Endothelial cell of umbilical vein (primary cell): ENCODE data around the gene GAL3ST3. TPM values are rescaled to one million over a fixed set of nuclear protein-coding genes. Genes with fewer than 3 reads are reported as not detected.

Source experiments
- BruUV-seq: library from RNA; stranded (reverse); fragments of 400-500 nt; replicated peaks from 2 replicates; lab custom pipeline; 2021; lab: Mats Ljungman, UMichigan
- CTCF ChIA-PET: fragments of 300-600, 350-600 bp; sonication (Branson Sonifier 250); formaldehyde crosslinking; loops from one replicate; lab custom pipeline; 2021; ENCODE audit warnings: antibody characterized with exemption, inconsistent platforms; lab: Charles Lee
- POLR2A ChIA-PET: fragments of 300-600, 350-600 bp; sonication (Branson Sonifier 250); formaldehyde crosslinking; loops from one replicate; lab custom pipeline; 2021; ENCODE audit warnings: antibody characterized with exemption, inconsistent platforms; lab: Charles Lee
- DNase-seq: peaks from one replicate; pipeline ENCODE4 v3.0.0-alpha.2; 2011; ENCODE audit warnings: low read depth, low spot score
- FAIRE-seq: peaks from 2 replicates; lab custom pipeline; 2011; peaks lifted over from hg19 to GRCh38; lab: Jason Lieb, UNC
- H2AFZ ChIP-seq: 2 replicates; pipeline ENCODE4 v1.6.0; 2012; ENCODE audit warnings: low read depth, low read length, control low read depth, inconsistent platforms
- H3K27ac ChIP-seq: 2 replicates; pipeline ENCODE4 v1.5.1; 2011; ENCODE audit warnings: low read depth, mild to moderate bottlenecking, control low read depth, low read length, moderate library complexity; ENCODE audit not compliant: insufficient read depth
- H3K27me3 ChIP-seq, 2 experiments: 2 replicates each; pipeline versions ENCODE4 v1.6.0 to v1.6.1; 2011; ENCODE audit warnings: low read length in 2 of 2, mixed read lengths in 1 of 2; ENCODE audit not compliant: control insufficient read depth in 2 of 2, insufficient read depth in 2 of 2
- H3K36me3 ChIP-seq, 2 experiments: 2 replicates in 1 of 2; 3 replicates in 1 of 2; pipeline ENCODE4 v1.5.1; 2011; ENCODE audit warnings: low read length in 2 of 2, mild to moderate bottlenecking in 1 of 2, moderate library complexity in 1 of 2; ENCODE audit not compliant: control insufficient read depth in 2 of 2, insufficient read depth in 2 of 2; ENCODE audit errors: extremely low read depth in 1 of 2
- H3K4me1 ChIP-seq: 3 replicates; pipeline ENCODE4 v1.5.1; 2011; ENCODE audit warnings: mild to moderate bottlenecking, low read length; ENCODE audit not compliant: control insufficient read depth, insufficient read depth; ENCODE audit errors: extremely low read depth
- H3K4me2 ChIP-seq: 2 replicates; pipeline ENCODE4 v1.6.1; 2011; ENCODE audit warnings: low read length, control low read depth, mixed read lengths; ENCODE audit not compliant: insufficient read depth
- H3K4me3 ChIP-seq, 3 experiments: fragments of 200-600 bp in 1 of 3; sonication (generic), shearing (Covaris generic) in 1 of 3; replicated peaks in 1 of 3; 2 replicates each; pipeline ENCODE4 v1.5.1; 2011 to 2016; ENCODE audit warnings: control low read depth in 3 of 3, low read length in 3 of 3, mild to moderate bottlenecking in 2 of 3, inconsistent platforms in 1 of 3, low read depth in 1 of 3, moderate library complexity in 1 of 3; ENCODE audit not compliant: insufficient read depth in 1 of 3
- H3K79me2 ChIP-seq: 2 replicates; pipeline ENCODE4 v1.6.0; 2012; ENCODE audit warnings: low read length, inconsistent platforms; ENCODE audit not compliant: control insufficient read depth, insufficient read depth
- H3K9ac ChIP-seq: replicated peaks from 2 replicates; pipeline ENCODE3; 2011; ENCODE audit warnings: low read length, control low read depth; ENCODE audit not compliant: insufficient read depth; ENCODE audit errors: extremely low read depth
- H3K9me1 ChIP-seq: replicated peaks from 3 replicates; pipeline ENCODE4 v1.6.0; 2011; ENCODE audit warnings: mild to moderate bottlenecking, low read length; ENCODE audit not compliant: control insufficient read depth, insufficient read depth; ENCODE audit errors: extremely low read depth
- H3K9me3 ChIP-seq: replicated peaks from 2 replicates; pipeline ENCODE4 v1.5.1; 2012; ENCODE audit warnings: low read length, inconsistent platforms; ENCODE audit not compliant: control insufficient read depth, insufficient read depth
- H4K20me1 ChIP-seq: replicated peaks from 2 replicates; pipeline ENCODE3; 2011; ENCODE audit warnings: mild to moderate bottlenecking, low read length; ENCODE audit not compliant: control insufficient read depth, insufficient read depth; ENCODE audit errors: extremely low read depth
- CTCF ChIP-seq, 2 donors: IDR thresholded peaks; 1 replicate in 1 of 2; 2 replicates in 1 of 2; pipeline ENCODE4 v1.5.1; 2011; ENCODE audit warnings: low read length in 2 of 2, mild to moderate bottlenecking in 2 of 2, moderate library complexity in 2 of 2, control low read depth in 1 of 2, inconsistent platforms in 1 of 2, low read depth in 1 of 2; ENCODE audit not compliant: insufficient read depth in 1 of 2; ENCODE audit errors: extremely low read depth in 1 of 2
- GATA2 ChIP-seq: IDR thresholded peaks from 2 replicates; pipeline ENCODE4 v1.7.0; 2011; ENCODE audit warnings: low read depth, mild to moderate bottlenecking, moderate library complexity, mixed read lengths, low read length; ENCODE audit not compliant: insufficient read length, insufficient read depth
- JUN ChIP-seq: IDR thresholded peaks from 2 replicates; pipeline ENCODE4 v1.6.1; 2011; ENCODE audit warnings: borderline replicate concordance, low read depth; ENCODE audit not compliant: insufficient read length, insufficient read depth
- POLR2AphosphoS5 ChIP-seq: IDR thresholded peaks from 2 replicates; pipeline ENCODE4 v1.6.1; 2012; ENCODE audit warnings: low read depth, mild to moderate bottlenecking, control low read depth, low read length, moderate library complexity; ENCODE audit not compliant: insufficient read depth
- dilution Hi-C: fragments of 300-500 bp; cut with MboI; formaldehyde crosslinking; loops from one replicate; pipeline ENCODE4 v1.15.0; 2019; ENCODE audit warnings: low sequenced_read_pairs; ENCODE audit not compliant: extremely low pct_ligation_motif_present
- intact Hi-C: fragments of 100-400 bp; cut with micrococcal nuclease; formaldehyde crosslinking; loops from one replicate; pipeline ENCODE4 v1.10.0; 2022
- polyA plus RNA-seq, 4 experiments: library from polyadenylated mRNA; depleted of rRNA in 3 of 4; stranded (reverse) in 3 of 4; unstranded in 1 of 4; fragments of >200 nt; gene quantifications; 2 replicates each; pipeline versions ENCODE4 v1.2.1 to v1.2.3, GENCODE V29; 2011 to 2012; ENCODE audit warnings: missing spikeins in 1 of 4
- total RNA-seq: library from RNA; stranded (reverse); gene quantifications from 2 replicates; pipeline ENCODE4 v1.2.3, GENCODE V29; 2021

GAL3ST3 gene
- total and polyA plus RNA-seq, 2 donors (not counting 3 experiments of a cell fraction or from before 2014, with no cell fraction given) = 0.15 TPM; not detected in 1

- no peak overlapping the region for H3K27ac ChIP-seq
- no peaks in the 10 kb centered on the region for H4K20me1 ChIP-seq
- CTCF ChIA-PET = interaction anchor here (1.3 to 2.5 kb wide), 2 partner anchors 10 to 17 kb away, joined by 3 to 10 read pairs; no protein-coding TSS in a partner anchor
- TF ChIP-seq CTCF (IDR thresholded peaks at IDR 0.05; ENCODE audit: extremely low read depth in 1 of 2, insufficient read depth in 1 of 2, low read depth in 1 of 2, low read length in 2 of 2) (no peak), POLR2AphosphoS5 (no peak), JUN (no peak)
- no peak overlapping the region for H2AFZ ChIP-seq
- POLR2A ChIA-PET = no interaction called here
- H3K4me3 ChIP-seq = no peak overlapping the region
- no peaks in the 10 kb centered on the region for H3K9me3 ChIP-seq
- H3K4me1 ChIP-seq = no peaks in the 10 kb centered on the region
- intact Hi-C loops (no loop called here), dilution Hi-C loops (no loop called here)
- no peak for DNase-seq
- BruUV-seq = no TSS peak
- no peaks in the 10 kb centered on the region for H3K79me2 ChIP-seq
- H3K4me2 ChIP-seq = no peak overlapping the region
- H3K36me3 ChIP-seq = no peaks in the 10 kb centered on the region
- no peak for FAIRE-seq
- H3K27me3 ChIP-seq = peaks cover 0 to 8% of the 10 kb centered on the region in 2 experiments
- no peaks in the 10 kb centered on the region for H3K9me1 ChIP-seq
- no peak overlapping the region for H3K9ac ChIP-seq
These were observed 9.2 kb downstream of the GAL3ST3 start for GRCh38 chr11:66039765-66040164.

- dilution Hi-C loops = no loop called here
- Histone ChIP-seq H3K9me3 (no peaks in the 10 kb centered on the region), H3K4me1 (no peaks in the 10 kb centered on the region), H3K4me2 (no peak overlapping the region), H3K36me3 (no peaks in the 10 kb centered on the region), H2AFZ (no peak overlapping the region), H3K4me3 (no peak overlapping the region), H3K27ac (no peak overlapping the region), H3K9ac (no peak overlapping the region), H4K20me1 (no peaks in the 10 kb centered on the region), H3K79me2 (no peaks in the 10 kb centered on the region), H3K9me1 (no peaks in the 10 kb centered on the region), H3K27me3 (peaks cover 0 to 10% of the 10 kb centered on the region in 2 experiments)
- DNase-seq = no peak
- FAIRE-seq = no peak
- intact Hi-C loops = no loop called here
- CTCF ChIA-PET = interaction anchor here (1.5 to 3.3 kb wide), 2 partner anchors 8 to 15 kb away, joined by 6 to 18 read pairs; no protein-coding TSS in a partner anchor
- BruUV-seq = no TSS peak
- POLR2A ChIA-PET = no interaction called here
- TF ChIP-seq GATA2 (no peak), CTCF (IDR thresholded peaks at IDR 0.05; ENCODE audit: extremely low read depth in 1 of 2, insufficient read depth in 1 of 2, low read depth in 1 of 2, low read length in 2 of 2) (no peak)
These were observed 11.6 kb downstream of the GAL3ST3 start for GRCh38 chr11:66037327-66037726.
